H1 (cell line): ENCODE results near the gene SRR. TPM values are rescaled to one million over a fixed set of nuclear protein-coding genes. Genes with fewer than 3 reads are reported as not detected.

Experiments used
- CTCF ChIA-PET: fragments of 300-600 bp; sonication (Branson Sonifier 250); formaldehyde crosslinking; loops from one replicate; lab custom pipeline; 2021; ENCODE audit not compliant: partially characterized antibody; lab: Charles Lee
- POLR2A ChIA-PET: fragments of 300-600 bp; sonication (Branson Sonifier 250); formaldehyde crosslinking; loops from one replicate; lab custom pipeline; 2021; ENCODE audit warnings: inconsistent platforms; ENCODE audit not compliant: partially characterized antibody; lab: Charles Lee
- DNase-seq, 2 experiments: peaks; one replicate each; pipeline versions ENCODE4 v3.0.0 to v3.0.0-alpha.2; 2010 to 2022; ENCODE audit warnings: low spot score in 2 of 2, low read depth in 1 of 2, mixed read lengths in 1 of 2
- FAIRE-seq: peaks from 2 replicates; lab custom pipeline; 2011; peaks lifted over from hg19 to GRCh38; lab: Jason Lieb, UNC
- H2AFZ ChIP-seq: 2 replicates; pipeline ENCODE4 v1.8.1; 2012; ENCODE audit warnings: low read length, inconsistent platforms
- H2AK5ac ChIP-seq: 2 replicates; pipeline ENCODE4 v1.6.1; 2013; ENCODE audit warnings: low read depth, low read length
- H2BK120ac ChIP-seq: replicated peaks from 2 replicates; pipeline ENCODE3; 2013; ENCODE audit warnings: low read depth, low read length, inconsistent platforms
- H2BK12ac ChIP-seq: 2 replicates; pipeline ENCODE4 v1.6.1; 2013; ENCODE audit warnings: low read depth, low read length
- H2BK15ac ChIP-seq: 2 replicates; pipeline ENCODE4 v1.6.1; 2013; ENCODE audit warnings: low read length
- H2BK20ac ChIP-seq: 2 replicates; pipeline ENCODE4 v1.6.1; 2013; ENCODE audit warnings: low read length
- H2BK5ac ChIP-seq: 2 replicates; pipeline ENCODE4 v1.6.1; 2013; ENCODE audit warnings: low read depth, low read length
- H3K14ac ChIP-seq: 2 replicates; pipeline ENCODE4 v1.6.1; 2013; ENCODE audit warnings: inconsistent platforms; ENCODE audit not compliant: insufficient read length
- H3K18ac ChIP-seq: 2 replicates; pipeline ENCODE4 v1.6.1; 2013; ENCODE audit warnings: low read length; ENCODE audit errors: extremely low read depth
- H3K23ac ChIP-seq: 2 replicates; pipeline ENCODE4 v1.6.1; 2013; ENCODE audit warnings: inconsistent platforms; ENCODE audit not compliant: insufficient read length
- H3K23me2 ChIP-seq: 2 replicates; pipeline ENCODE4 v1.6.1; 2013; ENCODE audit warnings: low read depth, low read length
- H3K27ac ChIP-seq: 2 replicates; pipeline ENCODE4 v1.6.1; 2011; ENCODE audit warnings: low read depth, low read length, inconsistent platforms
- H3K27me3 ChIP-seq, 4 experiments: replicated peaks in 1 of 4; 1 replicate in 1 of 4; 2 replicates in 3 of 4; pipeline versions ENCODE4 v1.6.1 to v1.8.1; 2011 to 2013; ENCODE audit warnings: low read length in 3 of 4, mild to moderate bottlenecking in 3 of 4, inconsistent platforms in 2 of 4, mixed read lengths in 2 of 4, moderate library complexity in 1 of 4; ENCODE audit not compliant: control insufficient read depth in 3 of 4, insufficient read depth in 3 of 4; ENCODE audit errors: extremely low read depth in 1 of 4
- H3K36me3 ChIP-seq, 4 experiments: 2 replicates each; pipeline versions ENCODE4 v1.6.1 to v1.8.1; 2011 to 2013; ENCODE audit warnings: mild to moderate bottlenecking in 4 of 4, low read length in 3 of 4, moderate library complexity in 2 of 4, control low read depth in 1 of 4, inconsistent platforms in 1 of 4; ENCODE audit not compliant: insufficient read depth in 4 of 4, control insufficient read depth in 2 of 4
- H3K4ac ChIP-seq: replicated peaks from 2 replicates; pipeline ENCODE3; 2013; ENCODE audit warnings: low read length, low read depth, mixed read lengths, inconsistent platforms; ENCODE audit not compliant: insufficient read length
- H3K4me1 ChIP-seq, 4 experiments: replicated peaks in 1 of 4; 1 replicate in 1 of 4; 2 replicates in 3 of 4; pipeline versions ENCODE4 v1.6.1 to v1.8.1; 2011 to 2013; ENCODE audit warnings: low read length in 3 of 4, inconsistent platforms in 2 of 4, mixed read lengths in 1 of 4; ENCODE audit not compliant: insufficient read depth in 4 of 4, control insufficient read depth in 3 of 4
- H3K4me2 ChIP-seq, 2 experiments: 2 replicates each; pipeline versions ENCODE4 v1.6.1 to v1.8.1; 2011 to 2013; ENCODE audit warnings: low read depth in 2 of 2, low read length in 2 of 2, control low read depth in 1 of 2, inconsistent platforms in 1 of 2, mild to moderate bottlenecking in 1 of 2; ENCODE audit not compliant: insufficient read depth in 1 of 2
- H3K4me3 ChIP-seq, 4 experiments: fragments of 200-600, 300-600 bp in 1 of 4; sonication (generic), shearing (Covaris generic), sonication (Bioruptor Twin) in 1 of 4; 2 replicates each; pipeline versions ENCODE4 v1.5.1 to v1.8.1; 2011 to 2016; ENCODE audit warnings: low read length in 4 of 4, low read depth in 3 of 4, control low read depth in 2 of 4, inconsistent platforms in 2 of 4, mild to moderate bottlenecking in 2 of 4, mixed read lengths in 1 of 4, moderate library complexity in 1 of 4; ENCODE audit not compliant: insufficient read depth in 2 of 4; ENCODE audit errors: extremely low read depth in 1 of 4
- H3K56ac ChIP-seq: replicated peaks from 2 replicates; pipeline ENCODE3; 2013; ENCODE audit warnings: low read depth, mild to moderate bottlenecking, mixed read lengths, low read length, inconsistent platforms; ENCODE audit not compliant: insufficient read length
- H3K79me1 ChIP-seq: 2 replicates; pipeline ENCODE4 v1.6.1; 2013; ENCODE audit warnings: low read depth, low read length, control low read depth
- H3K79me2 ChIP-seq, 2 experiments: 2 replicates each; pipeline versions ENCODE4 v1.6.1 to v1.8.1; 2012 to 2013; ENCODE audit warnings: low read length in 2 of 2, mild to moderate bottlenecking in 2 of 2, inconsistent platforms in 1 of 2; ENCODE audit not compliant: insufficient read depth in 2 of 2, control insufficient read depth in 1 of 2
- H3K9ac ChIP-seq, 4 experiments: replicated peaks in 1 of 4; 1 replicate in 1 of 4; 2 replicates in 3 of 4; pipeline versions ENCODE4 v1.6.1 to v1.8.1; 2011 to 2013; ENCODE audit warnings: low read depth in 3 of 4, low read length in 3 of 4, control low read depth in 2 of 4, mild to moderate bottlenecking in 2 of 4, moderate library complexity in 2 of 4, inconsistent platforms in 1 of 4; ENCODE audit errors: extremely low read depth in 1 of 4
- H3K9me3 ChIP-seq, 2 experiments: 2 replicates each; pipeline versions ENCODE4 v1.6.1 to v1.8.1; 2012 to 2013; ENCODE audit warnings: mild to moderate bottlenecking in 2 of 2, moderate library complexity in 2 of 2, control low read depth in 1 of 2, inconsistent platforms in 1 of 2, low read depth in 1 of 2, low read length in 1 of 2, mixed read lengths in 1 of 2; ENCODE audit not compliant: insufficient read depth in 2 of 2
- H4K20me1 ChIP-seq, 2 experiments: replicated peaks in 1 of 2; 2 replicates each; pipeline versions ENCODE3 to v1.8.1; 2011 to 2013; ENCODE audit warnings: inconsistent platforms in 2 of 2, low read length in 2 of 2, mild to moderate bottlenecking in 1 of 2; ENCODE audit not compliant: insufficient read depth in 2 of 2, control insufficient read depth in 1 of 2
- H4K5ac ChIP-seq: 2 replicates; pipeline ENCODE4 v1.6.1; 2013; ENCODE audit warnings: low read length, low read depth, mixed read lengths, inconsistent platforms; ENCODE audit not compliant: insufficient read length
- H4K8ac ChIP-seq: 2 replicates; pipeline ENCODE4 v1.8.0; 2013; ENCODE audit warnings: mild to moderate bottlenecking, moderate library complexity, low read length, inconsistent platforms; ENCODE audit not compliant: insufficient read depth; ENCODE audit errors: extremely low read depth
- H4K91ac ChIP-seq: replicated peaks from 2 replicates; pipeline ENCODE3; 2013; ENCODE audit warnings: low read length, mixed read lengths, inconsistent platforms; ENCODE audit not compliant: insufficient read length
- FOSL1 ChIP-seq: IDR thresholded peaks from 2 replicates; pipeline ENCODE4 v1.6.1; 2011; ENCODE audit warnings: mild to moderate bottlenecking, low read depth, low read length, moderate library complexity; ENCODE audit not compliant: insufficient read depth
- polyA plus RNA-seq, 7 experiments: library from polyadenylated mRNA; depleted of rRNA in 3 of 7; stranded (reverse) in 5 of 7; unstranded in 2 of 7; fragments of >200 nt in 5 of 7; fragments of 200-250 nt in 2 of 7; gene quantifications; 1 replicate in 5 of 7; 2 replicates in 1 of 7; 4 replicates in 1 of 7; pipeline versions ENCODE4 v1.2.1 to v1.2.3, GENCODE V29; 2011 to 2013; ENCODE audit warnings: missing spikeins in 2 of 7, mixed read lengths in 2 of 7
- total RNA-seq: library from RNA; stranded (reverse); fragmentation: NEBNext Ultra II Directional; extraction: Animal tissue kit (Norgen Biotek cat#: 25700); gene quantifications from 2 replicates; pipeline ENCODE4 v1.2.1, GENCODE V29; 2021

Gene SRR
- total and polyA plus RNA-seq, 2 of the 8 experiments (the other 6 are each of a cell fraction or from before 2014, with no cell fraction given): 3.6 to 4.5 TPM

GRCh38 chr17:2319051-2319450, 15.3 kb downstream of the SRR start:
- H3K4me3 ChIP-seq: no peak overlapping the region
- H3K79me2 ChIP-seq: no peaks in the 10 kb centered on the region
- no peak overlapping the region for H3K27ac ChIP-seq
- FAIRE-seq: no peak
- ChIA-PET POLR2A (interaction anchor here (2.8 to 12.1 kb wide), 3 partner anchors 11 to 17 kb away, joined by 10 to 230 read pairs (median 21); partner anchors contain the start of genes SGSM2, SMG6, SRR and TSR1), CTCF (interaction anchor here (0.8 kb wide), 1 partner anchor 13 kb away, joined by 3 read pairs; no protein-coding TSS in a partner anchor)
- no peaks in the 10 kb centered on the region for H3K4me1 ChIP-seq
- no peak for TF ChIP-seq FOSL1
- H4K91ac ChIP-seq: no peak overlapping the region
- no peak overlapping the region for H3K23ac ChIP-seq
- no peak for DNase-seq
- H3K9ac ChIP-seq: no peak overlapping the region
- no peak overlapping the region for H2AK5ac ChIP-seq
- H2BK15ac ChIP-seq: no peak overlapping the region
- no peak overlapping the region for H4K5ac ChIP-seq
- H3K9me3 ChIP-seq: no peaks in the 10 kb centered on the region
- H2BK5ac ChIP-seq: no peak overlapping the region
- no peaks in the 10 kb centered on the region for H3K23me2 ChIP-seq
- H3K56ac ChIP-seq: no peak overlapping the region
- peaks cover 10 to 24% (median 19%) of the 10 kb centered on the region in 4 experiments for H3K36me3 ChIP-seq
- no peaks in the 10 kb centered on the region for H3K79me1 ChIP-seq
- no peak overlapping the region for H3K4ac ChIP-seq
- H3K4me2 ChIP-seq: no peak overlapping the region
- H3K18ac ChIP-seq: no peak overlapping the region
- H2BK20ac ChIP-seq: no peak overlapping the region
- no peak overlapping the region for H2BK120ac ChIP-seq
- no peaks in the 10 kb centered on the region for H3K27me3 ChIP-seq
- no peak overlapping the region for H4K8ac ChIP-seq
- no peak overlapping the region for H2BK12ac ChIP-seq
- H3K14ac ChIP-seq: no peak overlapping the region
- no peak overlapping the region for H2AFZ ChIP-seq
- H4K20me1 ChIP-seq: peaks cover 0 to 5% of the 10 kb centered on the region in 2 experiments
